GM18873 (cell line): ENCODE data around the gene VPS37C.

Experiments
- ATAC-seq: cut with Tn5 transposase; IDR thresholded peaks from one replicate; pipeline ENCODE4 v1.9.1; 2021; ENCODE audit warnings: mild to moderate bottlenecking, moderate library complexity, moderate number of reproducible peaks; ENCODE audit not compliant: unreplicated experiment, low FRiP score

The VPS37C gene

DNA sequence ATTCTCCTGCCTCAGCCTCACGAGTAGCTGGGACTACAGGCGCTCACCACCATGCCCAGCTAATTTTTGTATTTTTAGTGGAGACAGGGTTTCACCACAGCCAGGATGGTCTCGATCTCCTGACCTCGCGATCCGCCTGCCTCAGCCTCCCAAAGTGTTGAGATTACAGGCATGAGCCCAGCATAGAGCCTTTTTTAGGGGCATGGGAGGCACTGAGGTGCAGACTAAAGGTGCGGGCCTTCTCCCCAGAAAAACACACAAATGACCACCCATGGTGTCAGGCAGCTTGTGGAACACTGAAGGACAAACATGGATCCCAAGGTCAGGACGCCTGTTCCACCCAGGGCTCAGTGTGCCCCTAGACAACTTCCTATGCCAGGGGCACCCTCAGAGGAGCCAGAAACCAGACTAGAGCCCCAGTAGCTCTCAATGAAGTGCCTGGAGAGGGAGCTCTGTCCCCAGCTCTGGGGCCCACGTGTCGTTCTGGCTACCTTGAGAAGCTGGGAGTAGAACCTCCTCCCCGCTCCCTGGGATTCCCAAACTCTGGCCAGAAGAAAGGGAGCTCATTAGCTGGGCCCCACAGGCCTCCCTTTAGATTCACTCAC is 80.1 kb downstream of the VPS37C start:
- ATAC-seq, result no peak

DNA sequence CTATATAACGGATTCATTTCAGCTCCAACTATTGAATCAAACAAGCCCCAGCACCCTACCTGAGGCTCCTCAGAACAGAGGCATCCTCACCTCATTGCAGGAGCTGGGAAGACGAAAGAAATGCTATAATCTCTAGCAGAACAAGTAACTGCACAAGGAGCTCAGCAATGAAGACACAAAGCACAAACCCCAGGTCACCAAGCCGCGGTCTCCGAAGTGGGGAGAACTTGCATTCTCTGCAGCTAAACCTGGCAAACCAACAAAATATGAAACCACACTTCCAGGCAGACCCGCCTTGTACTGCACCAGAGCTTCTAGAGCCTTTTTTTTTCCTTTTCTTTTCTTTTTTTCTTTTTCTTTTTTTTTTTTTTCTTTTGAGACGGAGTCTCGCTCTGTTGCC is 80.7 kb downstream of the VPS37C start:
- no peak for ATAC-seq
